Measurements from ENCODE around the gene NAALADL2.

The NAALADL2 gene

GRCh38 chr3:175670557-175670956, 811.4 kb downstream of the NAALADL2 start:
- no peak overlapping the region for H3K27ac ChIP-seq (ENCODE audit: low read depth, low read length)

GRCh38 chr3:175672119-175672689, 813.1 kb downstream of the NAALADL2 start:
- no peak overlapping the region for H3K27ac ChIP-seq (ENCODE audit: low read depth, low read length)
- no peaks in the 10 kb centered on the region for H3K9me3 ChIP-seq (ENCODE audit: insufficient read depth, low read length)
- H2AFZ ChIP-seq (ENCODE audit: low read depth, low read length, severe bottlenecking), result no peak overlapping the region
- H3K79me2 ChIP-seq (ENCODE audit: insufficient read depth, low read length), result no peaks in the 10 kb centered on the region
- no peak overlapping the region for H3K4me3 ChIP-seq (ENCODE audit: insufficient read depth, low read length, poor library complexity, severe bottlenecking)
- H3K4me2 ChIP-seq (ENCODE audit: low read depth, low read length, poor library complexity, severe bottlenecking), result no peak overlapping the region
- no peaks in the 10 kb centered on the region for H3K36me3 ChIP-seq (ENCODE audit: low read length)
- H3K9me2 ChIP-seq (replicated peaks; ENCODE audit: insufficient read depth, low read length), result no peaks in the 10 kb centered on the region
- H3K27me3 ChIP-seq (ENCODE audit: low read length), result no peaks in the 10 kb centered on the region
- H3F3A ChIP-seq (ENCODE audit: insufficient read depth), result no peaks in the 10 kb centered on the region
- no peak overlapping the region for H3K9ac ChIP-seq (ENCODE audit: low read length)
- TF ChIP-seq CTCF (IDR thresholded peaks at IDR 0.05; ENCODE audit: insufficient read depth, low read length, poor library complexity, severe bottlenecking), result no peak
- no peak for TF ChIP-seq EZH2phosphoT487 (conservative IDR thresholded peaks at IDR 0.05; ENCODE audit: low read length)
- H4K20me1 ChIP-seq (ENCODE audit: low read depth, low read length), result no peaks in the 10 kb centered on the region

More at GRCh38 chr3:175670557-175670956, 811.4 kb downstream of the NAALADL2 start:
- Histone ChIP-seq H3K4me2 (ENCODE audit: low read depth, low read length, poor library complexity, severe bottlenecking) (no peak overlapping the region), H4K20me1 (ENCODE audit: low read depth, low read length) (no peaks in the 10 kb centered on the region), H3K9me3 (ENCODE audit: insufficient read depth, low read length) (no peaks in the 10 kb centered on the region), H3K9me2 (replicated peaks; ENCODE audit: insufficient read depth, low read length) (no peaks in the 10 kb centered on the region), H3K4me3 (ENCODE audit: insufficient read depth, low read length, poor library complexity, severe bottlenecking) (no peak overlapping the region), H3K36me3 (ENCODE audit: low read length) (no peaks in the 10 kb centered on the region), H3K79me2 (ENCODE audit: insufficient read depth, low read length) (no peaks in the 10 kb centered on the region), H2AFZ (ENCODE audit: low read depth, low read length, severe bottlenecking) (no peak overlapping the region), H3F3A (ENCODE audit: insufficient read depth) (no peaks in the 10 kb centered on the region), H3K9ac (ENCODE audit: low read length) (no peak overlapping the region), H3K27me3 (ENCODE audit: low read length) (no peaks in the 10 kb centered on the region)
- TF ChIP-seq CTCF (IDR thresholded peaks at IDR 0.05; ENCODE audit: insufficient read depth, low read length, poor library complexity, severe bottlenecking), result no peak
- TF ChIP-seq EZH2phosphoT487 (conservative IDR thresholded peaks at IDR 0.05; ENCODE audit: low read length), result no peak

GRCh38 chr3:175679568-175679967, 820.4 kb downstream of the NAALADL2 start:
- H3K9ac ChIP-seq (ENCODE audit: low read length), result no peak overlapping the region
- H3F3A ChIP-seq (ENCODE audit: insufficient read depth), result no peaks in the 10 kb centered on the region
- no peak overlapping the region for H2AFZ ChIP-seq (ENCODE audit: low read depth, low read length, severe bottlenecking)
- TF ChIP-seq CTCF (IDR thresholded peaks at IDR 0.05; ENCODE audit: insufficient read depth, low read length, poor library complexity, severe bottlenecking), result no peak
- no peak for TF ChIP-seq EZH2phosphoT487 (conservative IDR thresholded peaks at IDR 0.05; ENCODE audit: low read length)
- H3K27me3 ChIP-seq (ENCODE audit: low read length), result no peaks in the 10 kb centered on the region
- no peaks in the 10 kb centered on the region for H3K79me2 ChIP-seq (ENCODE audit: insufficient read depth, low read length)
- no peak overlapping the region for H3K27ac ChIP-seq (ENCODE audit: low read depth, low read length)
- H3K4me2 ChIP-seq (ENCODE audit: low read depth, low read length, poor library complexity, severe bottlenecking), result no peak overlapping the region
- H4K20me1 ChIP-seq (ENCODE audit: low read depth, low read length), result no peaks in the 10 kb centered on the region
- no peaks in the 10 kb centered on the region for H3K9me2 ChIP-seq (replicated peaks; ENCODE audit: insufficient read depth, low read length)
- H3K36me3 ChIP-seq (ENCODE audit: low read length), result no peaks in the 10 kb centered on the region
- no peaks in the 10 kb centered on the region for H3K9me3 ChIP-seq (ENCODE audit: insufficient read depth, low read length)
- no peak overlapping the region for H3K4me3 ChIP-seq (ENCODE audit: insufficient read depth, low read length, poor library complexity, severe bottlenecking)
